Liver (tissue), 3 donors: Measurements from ENCODE around the gene FBXO28.

ENCODE experiments used
- GABPA ChIP-seq, 2 donors: IDR thresholded peaks in 1 of 2; conservative IDR thresholded peaks in 1 of 2; 2 replicates each; pipeline ENCODE4 v1.6.1; 2016; ENCODE audit warnings: antibody characterized with exemption in 2 of 2, mild to moderate bottlenecking in 1 of 2, moderate library complexity in 1 of 2
- JUND ChIP-seq, 2 donors: IDR thresholded peaks; 2 replicates each; pipeline ENCODE4 v1.6.1; 2016; ENCODE audit warnings: antibody characterized with exemption in 2 of 2
- TF ChIP-seq, protein P1 (sequence below): fragments of 150-350 bp; IDR thresholded peaks from 2 replicates; pipeline ENCODE4 v1.5.1; 2017; ENCODE audit warnings: improper control_type of control experiment, low read depth, low read length; ENCODE audit not compliant: missing input control
- TF ChIP-seq, protein P2 (sequence below): IDR thresholded peaks from 2 replicates; pipeline ENCODE4 v1.6.1; 2016; ENCODE audit warnings: antibody characterized with exemption, mild to moderate bottlenecking
- TF ChIP-seq, protein P3 (sequence below): IDR thresholded peaks from 2 replicates; pipeline ENCODE4 v1.6.1; 2016; ENCODE audit warnings: antibody characterized with exemption
- donor health status: healthy.
- donor health status: healthy.

DNA sequence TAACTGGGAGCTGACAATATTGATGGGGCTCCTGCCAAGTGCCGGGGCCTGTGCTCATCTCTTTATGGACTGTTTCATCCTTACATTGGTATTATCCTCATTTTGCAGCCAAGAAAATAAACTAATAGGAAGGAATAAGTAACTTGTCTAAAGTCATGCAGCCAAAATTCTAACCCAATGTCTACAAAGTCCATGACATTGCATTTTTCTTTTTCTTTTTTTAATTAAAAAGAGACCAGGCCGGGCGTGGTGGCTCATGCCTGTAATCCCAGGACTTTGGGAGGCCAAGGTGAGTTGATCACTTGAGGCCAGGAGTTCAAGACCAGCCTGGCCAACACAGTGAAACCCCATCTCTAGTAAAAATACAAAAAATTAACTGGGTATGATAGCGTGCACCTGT is 87.9 kb downstream of the FBXO28 start:
- TF ChIP-seq, protein P1, sequence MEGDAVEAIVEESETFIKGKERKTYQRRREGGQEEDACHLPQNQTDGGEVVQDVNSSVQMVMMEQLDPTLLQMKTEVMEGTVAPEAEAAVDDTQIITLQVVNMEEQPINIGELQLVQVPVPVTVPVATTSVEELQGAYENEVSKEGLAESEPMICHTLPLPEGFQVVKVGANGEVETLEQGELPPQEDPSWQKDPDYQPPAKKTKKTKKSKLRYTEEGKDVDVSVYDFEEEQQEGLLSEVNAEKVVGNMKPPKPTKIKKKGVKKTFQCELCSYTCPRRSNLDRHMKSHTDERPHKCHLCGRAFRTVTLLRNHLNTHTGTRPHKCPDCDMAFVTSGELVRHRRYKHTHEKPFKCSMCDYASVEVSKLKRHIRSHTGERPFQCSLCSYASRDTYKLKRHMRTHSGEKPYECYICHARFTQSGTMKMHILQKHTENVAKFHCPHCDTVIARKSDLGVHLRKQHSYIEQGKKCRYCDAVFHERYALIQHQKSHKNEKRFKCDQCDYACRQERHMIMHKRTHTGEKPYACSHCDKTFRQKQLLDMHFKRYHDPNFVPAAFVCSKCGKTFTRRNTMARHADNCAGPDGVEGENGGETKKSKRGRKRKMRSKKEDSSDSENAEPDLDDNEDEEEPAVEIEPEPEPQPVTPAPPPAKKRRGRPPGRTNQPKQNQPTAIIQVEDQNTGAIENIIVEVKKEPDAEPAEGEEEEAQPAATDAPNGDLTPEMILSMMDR = no peak
- TF ChIP-seq JUND (IDR thresholded peaks at IDR 0.05) (no peak), GABPA (IDR thresholded peaks at IDR 0.05 in 1 of 2, conservative IDR thresholded peaks at IDR 0.05 in 1 of 2) (no peak)
- TF ChIP-seq, protein P2, sequence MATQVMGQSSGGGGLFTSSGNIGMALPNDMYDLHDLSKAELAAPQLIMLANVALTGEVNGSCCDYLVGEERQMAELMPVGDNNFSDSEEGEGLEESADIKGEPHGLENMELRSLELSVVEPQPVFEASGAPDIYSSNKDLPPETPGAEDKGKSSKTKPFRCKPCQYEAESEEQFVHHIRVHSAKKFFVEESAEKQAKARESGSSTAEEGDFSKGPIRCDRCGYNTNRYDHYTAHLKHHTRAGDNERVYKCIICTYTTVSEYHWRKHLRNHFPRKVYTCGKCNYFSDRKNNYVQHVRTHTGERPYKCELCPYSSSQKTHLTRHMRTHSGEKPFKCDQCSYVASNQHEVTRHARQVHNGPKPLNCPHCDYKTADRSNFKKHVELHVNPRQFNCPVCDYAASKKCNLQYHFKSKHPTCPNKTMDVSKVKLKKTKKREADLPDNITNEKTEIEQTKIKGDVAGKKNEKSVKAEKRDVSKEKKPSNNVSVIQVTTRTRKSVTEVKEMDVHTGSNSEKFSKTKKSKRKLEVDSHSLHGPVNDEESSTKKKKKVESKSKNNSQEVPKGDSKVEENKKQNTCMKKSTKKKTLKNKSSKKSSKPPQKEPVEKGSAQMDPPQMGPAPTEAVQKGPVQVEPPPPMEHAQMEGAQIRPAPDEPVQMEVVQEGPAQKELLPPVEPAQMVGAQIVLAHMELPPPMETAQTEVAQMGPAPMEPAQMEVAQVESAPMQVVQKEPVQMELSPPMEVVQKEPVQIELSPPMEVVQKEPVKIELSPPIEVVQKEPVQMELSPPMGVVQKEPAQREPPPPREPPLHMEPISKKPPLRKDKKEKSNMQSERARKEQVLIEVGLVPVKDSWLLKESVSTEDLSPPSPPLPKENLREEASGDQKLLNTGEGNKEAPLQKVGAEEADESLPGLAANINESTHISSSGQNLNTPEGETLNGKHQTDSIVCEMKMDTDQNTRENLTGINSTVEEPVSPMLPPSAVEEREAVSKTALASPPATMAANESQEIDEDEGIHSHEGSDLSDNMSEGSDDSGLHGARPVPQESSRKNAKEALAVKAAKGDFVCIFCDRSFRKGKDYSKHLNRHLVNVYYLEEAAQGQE = no peak
- TF ChIP-seq, protein P3, sequence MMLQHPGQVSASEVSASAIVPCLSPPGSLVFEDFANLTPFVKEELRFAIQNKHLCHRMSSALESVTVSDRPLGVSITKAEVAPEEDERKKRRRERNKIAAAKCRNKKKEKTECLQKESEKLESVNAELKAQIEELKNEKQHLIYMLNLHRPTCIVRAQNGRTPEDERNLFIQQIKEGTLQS = no peak
